Measurements from ENCODE around the gene PVRIG.
"Not testable (repeated sequence)": the region's sequence is repeated elsewhere in the genome, so short reads cannot be mapped to it uniquely, and the experiment has no call there.

The PVRIG gene

DNA sequence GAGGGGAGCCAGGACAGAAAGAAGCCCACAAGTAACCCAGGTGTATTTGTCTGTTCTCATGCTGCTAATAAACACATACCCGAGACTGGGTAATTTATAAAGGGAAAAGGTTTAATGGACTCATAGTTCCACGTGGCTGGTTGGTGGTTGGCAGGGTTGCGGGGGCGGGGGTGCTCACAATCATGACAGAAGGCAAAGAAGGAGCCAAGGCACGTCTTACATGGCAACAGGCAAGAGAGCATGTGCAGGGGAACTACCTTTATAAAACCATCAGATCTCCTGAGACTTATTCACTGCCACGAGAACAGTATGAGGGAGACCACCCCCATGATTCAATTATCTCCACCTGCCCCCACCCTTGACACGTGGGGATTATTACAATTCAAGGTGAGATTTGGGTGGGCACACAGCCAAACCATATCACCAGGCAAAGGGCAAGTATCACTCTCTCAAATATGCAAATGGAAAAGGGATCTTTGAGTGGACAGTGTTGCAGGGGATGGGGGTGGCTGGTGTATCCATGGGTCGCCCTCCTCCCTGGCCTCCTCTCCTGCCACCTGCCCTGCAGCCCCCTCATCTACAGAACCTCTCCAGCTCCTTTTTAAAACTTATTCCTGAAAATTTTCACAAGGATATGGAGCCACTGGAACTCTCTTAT, 15.0 kb downstream of the PVRIG start:
- DNase-seq (ENCODE audit: low read depth) = not testable (repeated sequence)

- DNase-seq (ENCODE audit: low read depth) = not testable (repeated sequence)
Observed at GRCh38 chr7:100239975-100240374, 20.2 kb downstream of the PVRIG start.

- DNase-seq (ENCODE audit: low read depth) = peak; percentile 27
Observed at GRCh38 chr7:100243385-100243784, 23.6 kb downstream of the PVRIG start.

GRCh38 chr7:100244988-100245605, 25.3 kb downstream of the PVRIG start:
- not testable (repeated sequence) for DNase-seq (ENCODE audit: low read depth)

DNA sequence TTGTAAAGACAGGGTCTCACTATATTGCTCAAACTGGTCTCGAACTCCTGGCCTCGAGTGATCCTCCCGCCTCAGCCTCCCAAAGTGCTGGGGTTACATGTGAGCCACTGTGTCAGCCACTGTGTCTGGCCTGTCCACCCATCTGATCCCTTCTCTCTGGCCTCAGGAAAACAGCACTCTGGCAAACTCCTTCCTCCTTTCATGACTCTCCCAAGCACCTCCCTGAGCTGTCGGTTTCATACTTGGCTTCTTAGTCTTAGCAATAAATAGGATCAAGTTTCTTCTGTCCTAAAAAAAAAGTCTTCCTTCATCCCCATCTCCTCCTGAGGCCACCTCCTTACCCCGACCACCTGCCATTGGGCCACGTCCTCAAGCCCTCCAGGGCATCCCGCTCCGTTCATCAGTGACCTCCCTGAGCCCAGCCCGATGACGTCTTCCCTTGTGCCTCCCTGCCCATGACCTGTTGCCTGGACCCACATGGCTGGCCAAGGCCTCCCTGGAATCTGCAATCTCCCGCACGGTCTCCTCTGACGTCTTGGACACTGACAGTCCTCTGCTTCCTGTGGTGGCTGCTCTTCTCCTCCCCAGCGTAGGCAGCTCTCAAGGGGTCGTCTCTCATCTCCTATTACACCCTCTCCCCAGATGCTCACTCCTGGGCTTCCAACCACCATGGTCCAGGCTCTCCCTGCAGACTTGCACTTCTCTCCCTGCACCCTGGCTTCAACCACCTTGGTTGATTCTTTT, 26.5 kb downstream of the PVRIG start:
- DNase-seq (ENCODE audit: low read depth) = not testable (repeated sequence)

DNA sequence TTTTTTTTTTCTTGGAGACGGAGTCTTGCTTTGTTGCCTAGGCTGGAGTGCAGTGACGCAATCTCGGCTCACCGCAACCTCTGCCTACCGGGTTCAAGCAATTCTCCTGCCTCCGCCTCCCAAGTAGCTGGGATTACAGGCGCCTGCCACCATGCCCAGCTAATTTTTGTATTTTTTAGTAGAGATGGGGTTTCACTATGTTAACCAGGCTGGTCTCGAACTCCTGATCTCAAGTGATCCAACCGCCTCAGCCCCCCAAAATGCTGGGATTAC, 27.1 kb downstream of the PVRIG start:
- not testable (repeated sequence) for DNase-seq (ENCODE audit: low read depth)

GRCh38 chr7:100247152-100247757, 27.5 kb downstream of the PVRIG start:
- DNase-seq (ENCODE audit: low read depth) = no peak

DNA sequence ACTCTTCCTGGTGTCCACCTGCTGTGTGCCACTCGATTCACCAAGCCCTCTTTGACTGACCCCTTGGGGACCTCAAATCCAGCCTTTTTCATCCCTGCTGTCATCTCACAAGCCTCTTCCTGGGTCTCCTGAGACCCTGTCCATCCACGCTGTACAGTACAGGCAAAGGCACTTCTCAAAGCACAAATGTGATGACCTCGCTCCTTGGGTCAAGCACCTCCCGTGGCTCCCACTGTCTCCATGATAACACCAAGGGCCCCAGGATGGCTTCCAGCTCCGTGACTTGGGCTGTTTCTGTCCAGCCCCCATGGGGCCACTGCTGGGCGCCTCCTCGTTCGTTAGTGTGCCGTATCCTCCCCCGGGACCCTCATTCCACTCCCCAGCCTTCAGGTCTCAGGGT, 28.7 kb downstream of the PVRIG start:
- DNase-seq (ENCODE audit: low read depth) = no peak

GRCh38 chr7:100257017-100257416, 37.3 kb downstream of the PVRIG start:
- no peak for DNase-seq (ENCODE audit: low read depth)

DNA sequence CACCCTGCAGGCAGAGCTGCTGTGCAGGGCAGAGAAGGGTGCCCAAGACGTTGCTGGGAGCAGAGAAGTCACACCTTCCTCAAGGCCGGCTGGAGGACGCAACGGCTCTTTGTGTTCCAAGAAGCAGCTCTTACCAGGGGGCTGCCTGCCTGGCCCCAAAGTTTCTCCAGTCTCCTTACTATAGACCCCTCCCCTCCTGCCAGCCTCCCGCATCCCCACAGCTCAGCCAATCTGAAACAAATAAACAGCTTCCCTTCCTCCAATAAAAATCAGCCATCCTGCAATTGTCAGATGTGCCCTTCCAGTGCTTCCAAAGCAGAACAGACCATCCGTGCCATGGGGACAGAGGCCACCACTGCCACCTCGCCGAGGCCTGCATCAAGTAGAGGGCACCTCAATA, 40.2 kb downstream of the PVRIG start:
- not testable (repeated sequence) for DNase-seq (ENCODE audit: low read depth)

DNA sequence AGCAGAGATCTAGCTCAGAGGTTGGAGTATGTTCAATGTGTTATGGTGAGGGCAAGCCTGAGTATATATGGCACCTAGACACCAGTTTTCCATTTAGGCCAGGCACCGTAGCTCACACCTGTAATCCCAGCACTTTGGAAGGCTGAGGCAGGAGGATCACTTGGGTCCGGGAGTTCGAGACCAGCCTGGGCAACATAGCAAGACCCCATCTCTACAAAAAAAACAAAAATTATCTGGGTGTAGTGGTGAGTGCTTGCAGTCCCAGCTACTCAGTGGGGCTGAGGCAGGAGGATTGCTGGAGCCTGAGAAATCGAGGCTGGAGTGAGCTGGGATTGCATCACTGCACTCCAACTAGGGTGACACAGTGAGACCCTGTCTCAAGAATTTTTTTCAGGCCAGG, 43.1 kb downstream of the PVRIG start:
- not testable (repeated sequence) for DNase-seq (ENCODE audit: low read depth)

DNA sequence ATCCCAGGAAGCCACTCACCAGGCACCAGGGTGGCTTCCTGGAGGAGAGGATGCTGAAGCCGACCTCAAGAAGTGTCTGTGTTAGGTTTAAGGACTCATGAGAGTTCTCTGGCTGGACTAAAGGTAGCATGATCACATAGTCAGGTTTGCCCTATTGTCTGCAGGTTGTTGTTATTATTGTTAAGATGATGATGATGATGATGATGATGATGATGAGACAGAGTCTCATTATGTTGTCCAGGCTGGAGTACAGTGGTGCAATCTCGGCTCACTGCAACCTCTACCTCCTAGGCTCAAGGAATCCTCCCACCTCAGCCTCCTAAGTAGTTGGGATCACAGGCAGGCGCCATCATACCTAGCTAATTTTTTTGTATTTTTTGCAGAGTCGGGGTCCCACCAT, 44.5 kb downstream of the PVRIG start:
- DNase-seq (ENCODE audit: low read depth) = not testable (repeated sequence)

DNA sequence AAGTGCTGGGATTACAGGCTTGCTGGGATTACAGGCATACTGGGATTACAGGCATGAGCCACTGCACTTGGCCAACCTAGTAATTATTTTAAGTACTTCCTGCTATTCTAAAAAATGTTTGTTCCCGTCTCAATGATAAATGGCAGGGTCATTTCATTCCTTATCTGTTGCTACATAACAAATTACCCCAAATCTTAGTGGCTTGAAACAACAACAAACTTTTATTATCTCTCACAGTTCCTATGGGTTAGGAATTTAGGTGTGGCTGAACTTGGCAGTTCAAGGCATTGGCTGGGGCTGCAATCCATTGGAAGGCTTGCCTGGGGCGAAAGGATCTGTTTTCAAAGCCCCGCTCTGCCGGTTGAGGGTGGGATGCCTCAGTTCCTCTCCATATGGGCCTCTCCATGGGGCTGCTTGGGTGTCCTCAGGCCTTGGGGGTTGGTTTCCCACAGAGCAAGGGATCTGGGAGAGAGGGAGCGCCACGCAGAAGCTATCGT, 45.0 kb downstream of the PVRIG start:
- not testable (repeated sequence) for DNase-seq (ENCODE audit: low read depth)

DNA sequence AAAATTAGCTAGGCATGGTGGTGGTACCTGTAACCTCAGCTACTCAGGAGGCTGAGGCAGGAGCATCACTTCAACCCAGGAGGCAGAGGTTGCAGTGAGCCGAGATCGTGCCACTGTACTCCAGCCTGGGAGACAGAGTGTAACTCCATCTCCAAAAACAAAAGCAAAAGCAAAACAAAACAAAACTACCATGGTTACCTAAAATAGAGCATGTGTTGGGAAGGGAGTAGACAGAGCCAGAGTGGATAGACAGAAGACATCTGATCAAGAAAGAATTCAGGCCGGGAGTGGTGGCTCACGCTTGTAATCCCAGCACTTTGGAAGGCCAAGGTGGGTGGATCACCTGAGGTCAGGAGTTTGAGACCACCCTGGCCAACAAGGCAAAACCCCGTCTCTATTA, 46.1 kb downstream of the PVRIG start:
- not testable (repeated sequence) for DNase-seq (ENCODE audit: low read depth)

DNA sequence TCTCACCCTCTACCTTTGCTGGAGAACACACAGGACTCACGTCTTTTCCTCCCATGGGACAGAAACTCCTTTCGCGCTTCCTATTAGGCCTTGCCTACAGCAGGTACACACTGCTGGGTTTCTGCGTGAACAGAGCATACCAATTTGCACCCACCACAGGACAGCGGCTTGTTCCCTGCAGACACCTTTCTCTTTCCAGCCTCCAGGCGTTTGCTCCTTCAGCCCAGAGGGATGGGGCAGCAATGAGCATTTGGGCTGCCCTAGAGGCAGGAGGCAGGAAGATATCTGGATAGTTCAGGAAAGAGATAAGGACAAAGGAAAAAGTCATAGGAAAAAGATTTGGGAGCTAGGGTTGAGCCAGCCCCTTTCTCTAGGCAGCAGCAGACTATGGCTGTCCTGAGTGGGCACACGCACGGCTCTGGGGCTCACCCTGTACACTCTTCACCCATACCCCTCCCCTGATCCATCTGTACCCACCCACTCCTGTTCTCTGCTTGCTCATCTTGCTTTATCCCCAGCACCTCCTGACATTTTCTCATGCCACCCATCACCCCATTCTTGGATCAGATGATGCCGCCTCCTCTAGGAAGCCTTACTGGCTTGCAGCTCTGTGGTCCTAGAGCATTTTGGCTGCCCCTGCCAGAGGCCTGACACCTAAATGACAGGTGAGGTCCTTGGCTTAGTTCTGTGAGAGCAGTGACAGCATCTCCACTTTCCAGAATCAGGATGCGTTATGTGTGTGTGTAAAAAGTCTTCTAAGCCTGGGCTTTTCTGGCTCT, 47.0 kb downstream of the PVRIG start:
- no peak for DNase-seq (ENCODE audit: low read depth)

GRCh38 chr7:100267648-100268047, 47.9 kb downstream of the PVRIG start:
- DNase-seq (ENCODE audit: low read depth) = no peak

- not testable (repeated sequence) for DNase-seq (ENCODE audit: low read depth)
Observed at GRCh38 chr7:100268882-100269281, 49.1 kb downstream of the PVRIG start.

DNA sequence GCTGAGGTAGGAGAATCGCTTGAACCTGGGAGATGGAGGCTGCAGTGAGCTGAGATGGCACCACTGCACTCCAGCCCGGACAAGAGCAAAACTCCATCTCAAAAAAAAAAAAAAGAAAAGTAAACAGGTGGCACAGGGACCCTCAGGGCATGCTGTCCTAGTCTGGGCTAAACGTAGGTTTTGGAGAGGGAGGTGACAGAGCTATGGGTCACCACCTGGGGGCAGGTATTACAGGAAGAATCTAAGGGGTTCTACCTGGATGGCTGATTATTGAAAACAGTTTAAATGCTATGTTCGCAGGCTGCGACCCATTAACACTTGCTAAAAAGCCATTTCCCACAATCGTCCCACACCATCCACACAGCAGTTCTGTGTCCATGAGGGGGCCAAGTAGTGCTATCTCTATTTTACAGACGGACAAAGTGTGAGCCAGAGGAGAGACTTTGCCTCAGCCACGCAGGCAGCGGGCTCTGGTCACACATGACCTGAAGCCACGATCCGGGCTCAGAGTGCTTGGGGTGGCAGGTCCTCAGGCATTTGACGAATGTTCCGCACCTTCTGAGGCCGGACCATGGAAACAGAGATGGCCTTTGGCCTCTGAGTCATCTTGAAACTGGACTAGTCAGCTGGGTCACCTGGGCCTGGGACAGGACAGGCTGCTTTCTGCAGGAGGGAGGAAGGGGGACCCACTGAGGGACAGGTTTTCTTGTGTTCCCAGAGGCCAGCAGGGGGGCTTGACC, 49.7 kb downstream of the PVRIG start:
- DNase-seq (ENCODE audit: low read depth) = not testable (repeated sequence)

DNA sequence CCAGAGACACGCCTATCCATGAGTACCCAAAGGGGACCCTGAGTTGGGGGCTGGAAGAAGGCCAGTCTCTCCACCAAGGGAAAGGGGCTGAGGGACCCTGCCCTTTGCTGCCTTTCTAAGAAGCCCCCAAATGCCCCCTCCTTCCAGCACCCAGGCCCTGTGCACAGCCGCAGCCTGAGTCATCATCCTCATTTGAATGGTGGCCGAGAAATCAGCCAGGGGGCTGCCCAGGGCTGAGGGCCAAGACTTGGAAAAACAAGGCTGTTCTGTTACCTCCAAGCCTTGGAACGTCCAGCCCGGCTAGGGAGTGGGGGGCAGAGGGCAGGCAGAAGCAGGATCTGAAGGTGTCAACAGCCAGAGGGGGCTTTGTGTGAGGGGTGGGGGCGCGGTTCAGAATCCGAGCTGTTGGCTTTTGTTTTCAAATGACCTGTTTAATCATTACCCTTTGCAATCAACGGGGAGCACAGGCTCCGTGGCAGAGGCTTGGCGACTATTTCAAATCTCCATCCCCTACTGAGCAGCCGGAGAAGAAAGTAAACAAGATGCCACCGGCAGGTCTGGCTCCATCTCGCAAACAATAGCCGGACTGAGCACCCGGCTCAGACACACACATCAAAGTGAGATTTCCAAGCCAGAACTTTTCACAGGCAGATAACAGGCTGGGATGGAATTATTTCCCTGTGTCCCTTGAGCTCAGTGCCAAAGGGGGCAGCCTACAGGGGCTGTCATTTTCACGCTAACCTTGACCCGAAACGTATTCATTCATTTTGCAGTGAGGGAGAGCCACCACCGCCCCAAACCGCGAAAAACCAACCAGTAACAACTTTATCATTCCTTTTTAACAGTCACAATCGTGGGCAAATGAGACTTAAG, 50.5 kb downstream of the PVRIG start:
- not testable (repeated sequence) for DNase-seq (ENCODE audit: low read depth)
